ENCODE results near the gene COL18A1.

COL18A1 gene

DNA sequence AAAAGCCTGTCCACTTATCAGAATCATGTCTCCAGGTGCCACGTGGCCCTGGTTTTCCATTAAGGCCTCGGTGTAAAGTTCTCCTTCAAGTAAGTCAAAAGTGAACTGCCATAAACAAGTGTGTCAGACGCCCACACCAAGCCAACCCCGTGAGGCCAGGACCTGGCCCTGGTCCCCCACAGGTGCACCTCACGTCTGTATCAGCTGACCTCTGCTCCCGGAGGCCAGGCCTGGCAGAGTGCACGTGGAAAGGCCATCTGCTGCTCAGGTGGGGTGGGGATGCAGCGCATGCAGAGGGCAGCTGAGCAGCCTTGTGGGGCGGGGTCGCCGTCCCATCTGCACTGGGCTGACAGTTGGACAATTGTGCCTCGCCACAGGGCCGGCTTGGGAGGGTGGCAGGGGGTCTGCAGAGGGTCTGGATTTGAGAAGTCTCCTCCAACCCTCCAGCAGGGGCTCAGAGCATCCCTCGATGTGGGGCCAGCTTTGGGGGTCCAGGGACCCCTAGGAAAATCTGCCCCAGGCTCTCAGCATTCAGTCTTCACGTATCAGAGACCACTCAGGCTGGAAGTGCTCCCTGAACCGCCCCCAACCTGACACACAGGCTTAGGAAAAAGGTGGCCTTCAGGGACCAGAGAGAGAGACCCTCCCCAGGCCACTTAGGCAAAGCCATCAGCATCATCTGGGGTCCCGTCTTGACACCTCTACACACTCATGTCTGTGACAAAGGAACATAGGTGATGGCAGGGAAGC is 134.3 kb downstream of the COL18A1 start:
- FAIRE-seq (no peak), DNase-seq (ENCODE audit: insufficient read length, low spot score) (no peak)

DNA sequence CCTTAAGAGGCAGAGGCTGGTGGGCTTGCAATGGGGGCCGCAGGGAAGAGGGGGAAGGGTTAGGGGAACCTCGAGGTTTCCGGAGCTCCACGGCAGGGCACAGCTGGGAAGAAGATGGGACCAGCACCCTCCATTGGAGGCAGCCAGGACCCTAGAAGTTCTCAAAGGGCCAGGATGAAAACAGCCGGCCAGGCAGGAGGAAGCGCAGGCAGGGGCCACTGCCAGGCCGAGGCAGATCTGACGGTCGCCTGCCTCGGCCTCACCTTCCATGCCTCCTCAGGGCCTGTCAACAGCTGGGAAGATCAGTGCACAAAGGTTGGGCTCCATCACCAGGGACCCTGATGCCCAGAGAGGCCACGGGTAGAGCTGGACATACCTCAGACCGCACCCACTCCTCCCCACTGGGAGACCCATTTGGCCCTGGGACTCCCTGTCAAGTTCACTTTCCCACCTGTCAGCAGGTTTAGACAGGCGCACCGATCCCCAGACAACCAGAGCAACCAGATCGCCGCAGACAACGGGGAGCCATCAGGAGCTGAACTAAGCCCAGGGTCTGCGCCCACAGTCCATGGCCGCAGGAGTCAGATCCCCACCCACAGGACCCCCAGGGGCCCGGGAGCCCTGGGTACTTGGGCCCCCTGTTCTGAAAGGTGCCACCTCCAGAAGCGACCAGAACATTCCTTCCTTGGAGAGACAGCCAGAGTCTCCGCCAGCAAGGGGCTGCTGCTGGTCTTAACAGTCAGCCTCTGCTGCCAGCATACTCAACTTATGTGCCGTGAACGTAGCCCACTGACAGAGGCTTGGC is 135.0 kb downstream of the COL18A1 start:
- DNase-seq (ENCODE audit: insufficient read length, low spot score) (no peak), FAIRE-seq (no peak)

DNA sequence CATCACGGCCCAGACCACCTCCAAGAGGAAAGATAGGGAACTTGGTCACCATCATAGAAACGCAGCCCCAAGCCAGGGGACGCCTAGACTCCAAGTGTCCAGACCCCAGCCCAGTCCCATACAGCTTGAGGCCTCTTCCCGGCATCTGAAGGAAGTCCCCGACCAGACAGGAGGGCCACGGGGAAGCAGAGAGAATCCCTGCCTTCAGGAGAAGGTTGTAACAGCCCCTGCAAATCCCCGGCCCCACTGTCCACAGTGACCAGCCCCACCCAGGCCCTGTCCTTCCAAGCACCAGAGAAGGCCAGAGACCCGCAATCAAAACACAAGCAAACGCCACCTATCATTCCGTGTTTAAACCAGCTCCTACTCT is 135.6 kb downstream of the COL18A1 start:
- no peak for DNase-seq (ENCODE audit: insufficient read length, low spot score)
- no peak for FAIRE-seq

DNA sequence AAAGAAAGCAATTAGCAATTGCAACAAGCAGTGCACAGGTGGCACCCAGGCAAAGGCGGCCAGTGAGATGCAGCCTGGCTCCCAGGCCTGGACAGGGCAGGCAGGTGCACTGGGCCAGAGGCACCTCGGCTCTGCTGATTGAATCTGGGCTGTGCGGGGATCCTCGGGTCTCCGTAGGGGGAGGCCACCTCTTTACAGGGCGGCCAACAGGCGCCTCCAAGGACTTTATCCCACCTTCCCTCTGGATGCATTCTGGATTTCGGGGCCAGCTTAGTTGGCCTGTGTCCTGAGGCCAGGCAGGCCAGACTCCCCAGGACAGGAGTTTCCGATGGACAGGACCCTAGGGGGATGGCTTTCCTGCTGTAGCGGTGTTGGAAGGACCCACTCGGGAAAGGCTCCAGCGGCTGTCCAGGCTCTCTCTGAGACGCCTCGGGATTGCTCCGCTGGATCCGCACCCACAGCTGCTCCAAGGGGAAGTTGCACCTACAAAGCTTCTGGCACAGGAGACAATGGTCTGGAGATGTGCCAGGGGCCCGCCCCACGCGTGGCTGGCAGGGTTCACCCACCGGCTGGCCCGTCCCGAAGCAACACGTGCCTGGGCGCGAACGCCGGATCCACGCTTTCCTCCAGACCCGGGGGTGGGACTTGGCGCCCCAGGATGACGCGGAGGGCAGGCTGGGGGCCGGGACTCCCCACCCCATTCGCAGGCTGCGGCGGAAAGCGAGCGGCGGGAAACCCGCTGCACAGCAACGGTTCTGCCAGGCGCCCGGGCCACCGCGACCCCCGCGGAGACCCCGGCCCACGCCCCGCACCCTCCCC is 136.5 kb downstream of the COL18A1 start:
- FAIRE-seq, result peak; percentile 46

DNA sequence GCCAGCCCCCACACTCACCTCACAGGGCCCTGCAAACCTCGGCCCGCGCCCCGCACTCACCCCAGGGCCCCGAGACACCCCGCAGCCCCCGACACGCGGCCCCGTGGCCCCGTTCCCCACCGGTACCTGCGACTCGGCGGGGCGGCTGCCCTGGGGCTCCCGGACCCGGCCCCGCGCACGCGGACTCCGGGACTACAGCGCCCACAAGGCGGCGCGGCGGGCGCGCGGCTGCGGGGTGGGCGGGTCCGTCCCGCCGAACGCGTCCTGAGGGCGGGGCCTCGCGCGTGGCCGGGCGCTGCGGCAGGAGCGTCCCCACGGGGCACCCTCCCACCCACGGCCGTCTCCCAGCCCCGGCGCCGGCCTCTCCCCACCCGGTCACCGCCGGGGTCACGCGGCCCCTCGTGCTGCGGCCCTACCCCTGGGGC is 137.3 kb downstream of the COL18A1 start, which contains the start of gene SLC19A1:
Gene SLC19A1, minus strand, starts transcription at position 199 of the 425 bp plus-strand sequence. CDS start 4,481 bp downstream, outside the sequence.
- FAIRE-seq (peak; percentile 84), DNase-seq (ENCODE audit: insufficient read length, low spot score) (peak; percentile 84)

More for the DNA sequence above, 136.5 kb downstream of the COL18A1 start:
- peak; percentile 86 for DNase-seq (ENCODE audit: insufficient read length, low spot score)

DNA sequence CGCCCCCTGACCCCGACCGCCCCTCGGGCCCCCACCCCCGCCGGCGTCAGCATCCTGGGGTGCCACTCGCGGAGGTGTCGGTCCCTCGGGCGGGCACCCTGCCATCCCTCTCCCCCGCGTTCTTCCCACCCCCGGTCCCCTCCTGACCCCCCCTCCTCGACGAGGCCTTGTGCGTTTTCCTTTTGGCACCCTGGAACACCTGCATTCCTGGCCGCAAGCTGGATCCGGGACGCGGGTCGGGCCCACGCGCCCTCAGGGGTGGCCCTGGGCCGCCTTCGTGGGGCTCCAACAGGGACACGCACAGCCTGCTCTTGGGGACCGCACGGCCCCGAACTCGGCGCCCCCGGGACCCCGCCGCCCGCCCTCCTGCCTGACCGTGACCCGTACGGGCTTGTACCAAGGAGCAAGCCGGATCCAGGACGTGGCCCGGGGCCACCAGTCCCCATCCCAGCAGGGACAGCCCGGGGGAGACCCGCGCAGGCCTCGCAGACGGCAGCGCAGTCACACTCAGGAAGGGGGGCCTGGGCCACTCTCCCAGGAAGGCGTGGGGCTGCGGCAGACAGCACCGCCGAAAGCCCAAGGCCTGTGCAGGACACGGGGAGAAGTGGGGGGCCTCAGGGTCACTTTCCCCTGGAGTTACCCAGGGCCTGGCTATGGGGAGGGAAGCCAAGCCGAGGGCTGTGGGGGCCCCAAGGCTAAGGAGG is 137.9 kb downstream of the COL18A1 start:
- FAIRE-seq (no peak), DNase-seq (ENCODE audit: insufficient read length, low spot score) (no peak)

DNA sequence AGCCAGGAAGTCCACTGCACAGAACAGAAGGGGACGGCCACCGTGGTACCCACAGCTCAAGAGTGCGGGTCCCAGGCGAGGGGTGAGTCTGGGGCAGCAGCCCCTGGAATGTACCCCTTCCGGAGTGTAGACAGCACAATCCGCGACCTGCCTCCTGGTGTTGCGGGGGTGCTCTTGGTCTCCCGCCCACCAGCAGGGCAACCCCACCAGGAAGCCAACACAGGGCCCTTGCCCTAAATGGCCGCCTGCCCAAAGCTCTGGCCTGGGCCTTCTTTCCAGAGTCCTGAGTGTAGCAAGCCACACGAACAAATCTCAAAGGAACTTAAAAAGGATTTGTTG is 138.4 kb downstream of the COL18A1 start:
- no peak for DNase-seq (ENCODE audit: insufficient read length, low spot score)
- FAIRE-seq, result no peak

DNA sequence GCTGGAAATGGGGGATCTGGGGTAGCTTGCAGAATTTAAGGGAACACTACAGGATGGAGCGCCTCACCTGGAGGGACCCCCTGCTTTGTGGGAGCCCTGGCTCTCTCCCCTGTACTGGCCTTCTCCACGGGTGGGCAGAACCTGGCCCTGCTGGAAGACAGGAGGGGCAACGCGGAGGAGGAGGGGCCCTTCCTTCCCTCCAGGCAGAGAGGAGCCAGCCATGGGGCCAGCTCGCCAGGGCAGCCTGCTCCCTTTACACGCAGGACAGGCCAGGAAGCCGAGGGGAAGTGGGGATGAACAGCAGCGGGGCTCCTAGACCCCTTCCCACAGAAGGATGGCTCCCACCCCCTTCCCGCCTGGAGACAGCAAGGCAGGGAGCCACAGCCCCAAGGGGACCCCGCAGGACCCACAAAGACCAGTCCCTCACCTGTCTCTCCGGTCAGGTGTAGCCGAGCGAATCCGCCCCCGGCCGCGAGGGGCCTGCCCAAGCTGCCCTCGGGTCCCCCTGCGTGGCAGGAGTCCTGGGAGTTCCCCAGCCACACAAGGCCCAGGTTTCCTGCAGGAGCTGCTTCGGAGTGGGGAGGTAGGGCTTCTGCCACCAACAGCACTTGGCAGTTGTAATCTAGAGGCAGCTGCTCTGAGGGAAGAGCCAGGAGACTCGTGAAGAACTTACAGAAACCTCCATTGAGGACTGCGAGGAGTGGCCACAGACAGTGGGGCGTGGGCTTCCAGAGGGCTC is 138.9 kb downstream of the COL18A1 start:
- no peak for FAIRE-seq
- DNase-seq (ENCODE audit: insufficient read length, low spot score), result no peak

DNA sequence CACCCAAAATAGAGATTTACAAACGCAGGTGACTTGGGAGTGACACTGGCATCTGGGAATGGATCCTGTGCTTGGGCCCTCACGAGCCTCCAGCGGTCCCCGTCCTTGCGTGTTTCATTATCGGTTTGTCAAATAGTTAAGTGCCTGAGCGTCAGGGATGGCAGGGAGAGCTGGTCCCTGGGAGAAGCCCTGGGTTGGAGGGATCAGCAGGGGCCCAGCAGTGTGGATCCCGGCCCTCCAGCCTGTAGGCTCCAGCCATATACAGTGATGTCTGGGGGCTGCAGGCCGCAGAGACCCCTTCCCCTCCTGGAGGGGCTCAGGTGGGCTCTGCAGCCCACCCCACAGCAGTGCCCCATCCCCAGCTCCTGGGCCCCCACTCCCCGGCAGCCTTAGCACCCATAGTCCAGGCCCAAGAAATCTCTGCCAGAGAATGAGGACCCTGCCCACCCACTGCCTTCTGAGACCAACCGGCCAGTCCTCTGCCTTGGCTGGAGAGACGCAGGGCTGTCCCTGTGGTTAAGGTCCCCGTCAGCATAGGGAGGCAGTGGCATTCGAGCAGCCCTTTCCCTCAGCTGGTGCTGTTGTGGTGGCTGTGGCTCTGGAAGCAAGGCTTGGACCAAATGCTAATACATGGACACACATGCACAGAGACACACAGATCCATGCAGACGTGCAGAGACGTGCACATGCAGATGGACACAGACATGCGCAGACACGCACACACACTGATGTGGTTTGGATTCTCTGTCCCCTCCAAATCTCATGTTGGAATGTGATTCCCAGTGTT is 139.7 kb downstream of the COL18A1 start:
- DNase-seq (ENCODE audit: insufficient read length, low spot score) (no peak), FAIRE-seq (peak; percentile 72)

DNA sequence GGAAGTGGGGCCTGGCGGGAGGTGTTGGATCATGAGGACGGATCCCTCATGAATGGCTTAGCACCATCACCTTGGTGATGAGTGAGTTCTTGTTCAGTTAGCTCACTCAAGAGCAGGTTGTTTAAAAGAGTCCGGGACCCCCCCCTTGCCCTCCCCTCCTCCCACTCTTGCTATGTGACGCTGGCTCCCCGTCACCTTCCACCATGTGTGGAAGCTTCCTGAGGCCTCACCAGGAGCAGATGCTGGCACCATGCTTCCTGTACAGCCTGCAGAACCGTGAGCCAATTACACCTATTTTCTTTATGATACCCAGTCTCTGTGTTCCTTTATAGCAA is 140.2 kb downstream of the COL18A1 start:
- DNase-seq (ENCODE audit: insufficient read length, low spot score) (no peak), FAIRE-seq (no peak)

DNA sequence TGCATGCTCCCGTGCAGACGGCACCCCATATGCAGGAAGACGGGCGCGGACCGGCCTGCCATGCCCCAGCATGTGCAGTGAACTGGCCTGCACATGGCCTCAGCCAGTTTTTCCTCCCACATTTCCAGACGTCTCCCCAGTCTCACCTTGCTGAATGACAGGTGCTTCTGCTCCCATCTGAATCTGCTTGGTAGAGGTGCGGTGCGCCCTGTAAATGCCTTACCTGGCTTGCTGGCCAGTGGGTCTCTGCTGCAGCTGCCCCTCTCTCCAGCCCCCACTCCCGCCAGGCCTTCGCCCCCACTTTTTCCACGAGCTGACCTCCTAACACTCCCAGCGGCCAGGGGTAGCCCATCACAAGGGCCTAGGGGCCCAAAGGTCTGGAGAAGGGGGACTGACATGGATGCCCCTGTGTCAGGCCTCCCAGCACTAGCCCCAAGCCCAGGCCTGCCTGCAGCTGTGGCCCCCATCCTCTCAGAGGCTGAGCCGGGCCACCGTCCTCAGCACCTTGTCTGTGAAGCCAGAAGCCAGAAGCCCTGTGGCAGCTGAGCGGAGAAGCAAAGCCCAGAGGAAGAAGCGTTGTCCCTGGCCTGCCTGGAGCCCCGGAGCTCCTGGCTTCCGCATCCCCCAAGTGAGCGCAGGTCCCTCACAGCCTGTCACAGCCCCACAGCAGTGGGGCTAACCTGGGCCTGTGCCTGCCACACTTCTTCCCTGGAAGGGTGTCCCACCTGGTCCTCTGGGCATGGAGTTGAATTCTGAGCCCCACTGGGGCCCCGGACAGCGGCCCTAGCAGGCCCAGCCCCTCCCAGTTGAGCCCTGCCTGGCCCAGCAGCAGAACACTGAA is 140.9 kb downstream of the COL18A1 start:
- no peak for DNase-seq (ENCODE audit: insufficient read length, low spot score)
- no peak for FAIRE-seq

DNA sequence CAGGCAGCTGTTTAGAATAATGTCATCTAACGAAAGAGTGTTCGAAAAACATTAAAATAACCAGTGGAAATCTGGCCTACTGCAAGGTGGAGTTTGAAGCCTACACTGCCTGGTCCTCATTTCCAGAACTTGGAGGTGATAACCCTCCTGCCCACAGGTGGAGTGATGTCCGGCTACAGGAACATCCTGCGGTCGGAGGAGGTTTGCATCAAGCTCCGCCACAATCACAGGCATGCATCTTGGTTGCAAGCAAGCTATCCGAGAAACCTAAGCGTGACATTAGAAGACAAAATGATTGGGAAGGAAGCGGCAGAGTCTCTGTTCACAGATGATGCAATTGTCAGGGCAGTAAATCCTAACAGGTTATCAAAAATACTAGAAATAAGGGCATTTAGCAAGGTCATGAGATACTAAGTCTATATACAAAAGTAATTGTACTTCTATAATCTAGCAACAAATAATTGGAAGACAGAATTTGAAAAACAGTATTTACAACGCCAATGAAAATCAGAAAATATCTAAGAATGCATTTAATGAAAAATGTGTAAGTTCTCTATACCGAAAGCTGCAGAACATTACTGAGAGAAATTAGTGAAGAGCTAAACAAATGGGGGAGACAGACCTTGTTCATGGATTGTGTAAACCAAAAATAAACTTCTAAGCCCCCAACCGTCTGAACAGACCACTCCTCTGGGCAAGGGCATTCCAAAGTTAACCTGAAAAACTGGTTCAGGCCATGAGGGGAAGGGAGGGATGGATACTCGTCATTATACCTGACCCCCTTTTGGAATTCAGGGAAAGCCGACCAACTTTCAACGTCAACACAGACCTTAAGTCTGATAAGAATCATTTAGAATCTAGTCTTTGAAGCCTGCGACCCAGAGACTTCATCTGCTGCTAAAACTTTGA is 141.9 kb downstream of the COL18A1 start:
- no peak for DNase-seq (ENCODE audit: insufficient read length, low spot score)
- no peak for FAIRE-seq

DNA sequence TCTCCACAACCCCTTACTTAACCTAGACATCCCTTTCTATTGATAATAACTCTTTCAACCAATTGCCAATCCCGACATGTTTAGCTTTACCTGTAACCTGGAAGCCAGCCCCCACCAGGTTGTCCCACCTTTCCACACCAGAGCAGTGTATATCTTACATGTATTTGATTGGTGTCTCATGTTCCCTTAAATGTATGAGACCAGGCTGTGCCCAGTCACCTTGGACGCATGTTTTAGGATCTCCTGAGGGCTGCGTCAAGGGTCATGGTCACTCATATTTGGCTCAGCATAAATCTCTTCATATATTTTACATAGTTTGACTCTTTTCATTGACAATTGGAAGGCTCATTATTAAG is 142.6 kb downstream of the COL18A1 start:
- FAIRE-seq (no peak), DNase-seq (ENCODE audit: insufficient read length, low spot score) (no peak)

DNA sequence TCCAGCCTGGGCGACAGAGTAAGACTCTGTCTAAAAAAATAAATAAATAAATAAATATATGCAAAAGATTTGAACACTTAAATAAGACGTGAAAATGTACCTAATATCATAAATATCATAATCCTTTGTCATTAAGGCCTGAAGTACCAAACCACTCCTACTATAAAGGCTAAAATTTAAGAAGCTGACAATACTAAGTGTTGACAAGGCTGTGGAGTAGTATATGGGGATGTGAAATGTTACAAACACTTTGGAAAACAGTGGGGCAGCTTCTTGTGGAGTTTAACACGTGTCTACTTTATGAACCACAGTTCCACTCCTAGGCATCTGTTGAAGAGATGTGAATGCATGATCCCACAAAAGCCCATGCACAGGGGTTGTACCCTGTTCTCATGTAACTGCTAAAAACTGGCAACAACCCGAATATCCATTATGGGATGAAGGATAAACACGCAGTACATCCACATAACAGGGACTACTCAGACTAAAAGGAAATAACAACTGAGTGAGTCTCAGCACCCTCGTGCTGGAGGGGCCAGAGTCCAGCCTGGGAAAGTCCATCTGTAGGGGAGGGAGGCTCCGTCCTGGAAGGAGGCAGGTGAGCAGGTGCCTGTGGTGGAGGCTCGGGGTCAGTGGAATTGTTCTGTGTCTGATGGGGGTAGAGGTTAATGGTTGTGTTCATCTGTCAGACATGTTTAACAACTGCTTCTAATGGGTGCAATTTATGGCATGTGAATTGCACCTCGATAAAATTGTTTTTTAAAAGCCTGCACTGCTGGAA is 143.9 kb downstream of the COL18A1 start:
- no peak for DNase-seq (ENCODE audit: insufficient read length, low spot score)
- no peak for FAIRE-seq

DNA sequence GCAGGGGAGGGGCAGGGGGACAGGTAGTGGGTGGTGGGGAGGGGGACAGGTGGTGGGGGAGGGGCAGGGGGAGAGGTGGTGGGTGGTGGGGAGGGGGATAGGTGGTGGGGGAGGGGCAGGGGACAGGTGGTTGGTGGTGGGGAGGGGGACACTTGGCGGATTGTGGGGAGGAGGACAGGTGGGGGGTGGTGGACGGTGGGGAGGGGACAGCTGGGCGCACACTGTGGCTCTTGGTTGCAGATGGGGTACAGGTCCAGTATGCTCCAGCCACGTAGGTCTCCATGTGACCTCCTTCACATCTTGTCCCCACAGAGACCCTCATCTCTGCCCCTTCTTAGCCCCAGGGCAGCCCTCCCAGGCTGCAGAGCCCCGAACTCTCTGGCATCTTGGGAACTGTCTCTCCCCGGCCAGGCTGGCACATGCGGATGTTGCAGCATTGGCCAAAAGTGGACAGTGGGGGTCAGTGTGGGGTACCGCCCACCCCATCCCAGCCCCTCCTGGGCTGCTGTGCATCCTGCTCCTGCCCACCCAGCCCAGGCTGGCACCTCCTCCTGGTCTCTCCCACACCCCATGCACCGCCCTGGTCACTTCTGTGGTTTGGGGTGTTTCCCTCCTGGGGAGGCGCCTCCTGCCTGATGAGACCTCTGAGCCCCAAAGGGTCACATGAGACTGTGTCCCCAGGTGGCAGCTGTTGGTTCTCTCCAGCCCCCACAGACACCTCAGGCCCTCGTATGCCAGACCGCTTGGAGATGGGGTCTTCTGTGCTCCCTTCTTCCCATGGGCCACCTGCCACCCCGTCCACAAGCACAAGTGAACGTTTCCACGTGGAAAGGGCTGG is 144.9 kb downstream of the COL18A1 start:
- no peak for FAIRE-seq
- DNase-seq (ENCODE audit: insufficient read length, low spot score), result no peak

Measured in HTR-8/SVneo (cell line).